Measurements from ENCODE around the gene RIPK4.

RIPK4 gene

DNA sequence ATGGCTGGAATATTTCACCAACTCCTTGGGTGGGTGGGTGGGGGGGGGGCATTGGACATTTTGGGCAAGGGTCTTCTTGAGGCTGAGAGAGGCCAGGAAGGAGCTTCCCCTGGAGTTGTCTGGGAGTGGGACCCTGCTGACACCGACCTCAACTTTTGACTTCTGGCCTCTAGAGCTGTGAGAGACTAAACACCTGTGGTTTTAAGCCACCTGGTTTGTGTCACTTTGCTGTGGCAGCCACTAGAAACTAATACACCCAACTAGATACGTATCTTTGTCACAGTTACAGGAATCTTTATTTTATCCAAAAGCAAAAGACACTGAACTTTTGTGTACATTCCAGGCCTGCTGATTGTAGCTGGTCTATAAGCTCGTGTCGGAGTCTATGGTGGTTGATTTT is 9.9 kb upstream of the RIPK4 start:
- Histone ChIP-seq H3K9me3 (ENCODE audit: low read depth, low read length) (no peaks in the 10 kb centered on the region), H3K27ac (peak overlapping the region; percentile 100), H3K36me3 (ENCODE audit: insufficient read depth, low read length) (no peaks in the 10 kb centered on the region), H3K9ac (ENCODE audit: insufficient read length) (no peak overlapping the region), H3K4me3 (no peak overlapping the region)
- DNase-seq (ENCODE audit: low read depth, low spot score): no peak
- TF ChIP-seq FOXP2 (optimal IDR thresholded peaks at IDR 0.05; ENCODE audit: control extremely low read depth, extremely low read length, insufficient read depth) (no peak), EZH2 (IDR thresholded peaks at IDR 0.05) (no peak), POLR2AphosphoS5 (IDR thresholded peaks at IDR 0.05; ENCODE audit: borderline replicate concordance, low read depth, low read length) (no peak)

DNA sequence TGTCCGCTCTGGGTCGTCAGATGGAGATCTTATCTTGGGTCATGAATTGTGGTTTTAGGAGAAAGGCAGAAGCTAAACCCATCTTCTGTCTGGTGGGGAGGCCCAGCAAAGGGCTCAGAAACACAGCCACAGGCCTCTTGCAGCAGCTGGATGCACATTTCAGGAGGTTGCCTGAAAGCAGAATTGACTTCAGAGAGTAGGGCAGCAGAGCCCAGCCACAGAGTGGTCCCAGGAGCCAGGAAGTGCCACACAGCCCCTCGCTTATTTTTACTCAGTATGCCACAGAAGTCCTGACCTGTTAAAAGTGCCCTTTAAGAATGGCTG is 8.3 kb upstream of the RIPK4 start:
- H3K9me3 ChIP-seq (ENCODE audit: low read depth, low read length): no peaks in the 10 kb centered on the region
- no peak overlapping the region for H3K4me3 ChIP-seq
- H3K9ac ChIP-seq (ENCODE audit: insufficient read length): no peak overlapping the region
- TF ChIP-seq FOXP2 (optimal IDR thresholded peaks at IDR 0.05; ENCODE audit: control extremely low read depth, extremely low read length, insufficient read depth): no peak
- no peak for TF ChIP-seq EZH2 (IDR thresholded peaks at IDR 0.05)
- TF ChIP-seq POLR2AphosphoS5 (IDR thresholded peaks at IDR 0.05; ENCODE audit: borderline replicate concordance, low read depth, low read length): no peak
- peak overlapping the region; percentile 42; the same call in 1 of the 2 replicates for H3K27ac ChIP-seq
- no peaks in the 10 kb centered on the region for H3K36me3 ChIP-seq (ENCODE audit: insufficient read depth, low read length)
- no peak for DNase-seq (ENCODE audit: low read depth, low spot score)

DNA sequence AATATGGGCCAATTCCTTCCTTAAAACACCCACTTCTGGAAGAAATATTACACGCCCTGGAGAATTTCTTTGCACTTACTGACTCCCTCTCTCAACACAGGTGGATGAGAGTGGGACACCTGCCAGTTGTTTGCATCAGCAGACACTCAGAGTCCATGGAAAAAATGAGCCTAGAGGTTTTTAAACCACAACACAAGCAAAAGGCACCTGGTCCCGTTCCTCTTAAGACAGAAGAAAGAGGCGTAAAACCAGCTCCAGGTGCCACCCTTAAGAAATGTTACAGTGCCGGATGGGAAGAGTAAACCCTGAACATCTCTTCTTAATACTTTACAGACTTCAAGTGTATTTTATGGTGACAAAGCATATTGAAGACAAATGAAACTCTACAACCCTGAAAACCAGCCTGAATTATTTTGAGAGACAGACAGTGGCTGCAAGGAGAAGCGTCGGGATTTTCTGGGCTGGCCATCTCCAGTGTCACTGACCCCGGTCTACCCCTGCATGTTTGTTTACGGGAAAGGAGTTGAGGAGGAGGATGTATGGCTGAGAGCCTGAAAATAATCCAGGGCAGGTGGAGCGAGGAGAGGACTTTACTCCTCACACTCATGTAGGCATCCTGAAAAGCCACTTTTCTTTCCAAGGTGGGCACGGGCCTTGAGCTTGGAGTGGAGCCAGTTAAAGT is 7.8 kb upstream of the RIPK4 start:
- Histone ChIP-seq H3K36me3 (ENCODE audit: insufficient read depth, low read length) (no peaks in the 10 kb centered on the region), H3K9me3 (ENCODE audit: low read depth, low read length) (no peaks in the 10 kb centered on the region), H3K4me3 (no peak overlapping the region), H3K27ac (peak overlapping the region; percentile 42; the same call in 1 of the 2 replicates), H3K9ac (ENCODE audit: insufficient read length) (no peak overlapping the region)
- no peak for DNase-seq (ENCODE audit: low read depth, low spot score)
- no peak for TF ChIP-seq FOXP2 (optimal IDR thresholded peaks at IDR 0.05; ENCODE audit: control extremely low read depth, extremely low read length, insufficient read depth)
- TF ChIP-seq EZH2 (IDR thresholded peaks at IDR 0.05): no peak
- TF ChIP-seq POLR2AphosphoS5 (IDR thresholded peaks at IDR 0.05; ENCODE audit: borderline replicate concordance, low read depth, low read length): no peak

DNA sequence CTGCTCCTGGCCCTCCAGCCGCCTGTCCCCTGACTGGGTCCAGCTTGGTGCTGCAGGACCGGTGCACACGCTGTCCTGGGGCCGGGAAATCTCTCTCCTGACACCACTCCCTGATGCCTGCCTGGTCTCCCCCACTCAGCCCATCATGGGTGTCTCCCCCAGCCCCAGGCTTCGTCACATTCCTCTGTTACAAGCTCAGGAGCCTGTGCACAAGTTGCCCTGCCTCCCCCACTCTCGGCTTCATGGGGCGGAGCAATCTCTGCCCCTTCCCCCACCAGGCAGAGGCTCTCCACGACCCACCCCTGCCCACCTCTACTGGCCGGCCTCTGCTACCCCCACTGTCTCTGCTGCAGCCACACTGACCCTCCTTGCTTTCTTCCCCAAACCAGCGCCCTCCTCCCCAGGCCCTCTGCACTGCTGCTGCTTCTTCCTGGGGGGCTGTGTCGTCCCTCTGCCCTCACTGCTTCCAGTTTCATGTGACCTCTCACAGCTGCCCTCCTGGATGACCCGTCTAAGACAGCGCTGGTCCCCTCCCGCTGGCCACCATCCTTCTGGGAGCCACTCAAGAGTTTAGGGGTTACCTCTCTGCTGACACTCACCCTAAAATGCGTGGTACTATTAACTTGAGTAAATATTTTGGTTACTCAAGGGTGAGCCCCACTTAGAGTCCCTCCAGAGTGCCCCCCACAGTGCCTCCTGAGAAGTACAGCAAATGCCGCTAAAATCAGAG is 5.7 kb upstream of the RIPK4 start:
- no peaks in the 10 kb centered on the region for H3K9me3 ChIP-seq (ENCODE audit: low read depth, low read length)
- H3K36me3 ChIP-seq (ENCODE audit: insufficient read depth, low read length): no peaks in the 10 kb centered on the region
- DNase-seq (ENCODE audit: low read depth, low spot score): no peak
- no peak overlapping the region for H3K4me3 ChIP-seq
- H3K9ac ChIP-seq (ENCODE audit: insufficient read length): no peak overlapping the region
- TF ChIP-seq POLR2AphosphoS5 (IDR thresholded peaks at IDR 0.05; ENCODE audit: borderline replicate concordance, low read depth, low read length): no peak
- H3K27ac ChIP-seq: no peak overlapping the region

- H3K4me3 ChIP-seq: no peak overlapping the region
- no peak overlapping the region for H3K9ac ChIP-seq (ENCODE audit: insufficient read length)
- no peaks in the 10 kb centered on the region for H3K9me3 ChIP-seq (ENCODE audit: low read depth, low read length)
- no peak for TF ChIP-seq POLR2AphosphoS5 (IDR thresholded peaks at IDR 0.05; ENCODE audit: borderline replicate concordance, low read depth, low read length)
- TF ChIP-seq EZH2 (IDR thresholded peaks at IDR 0.05): no peak
- no peak for TF ChIP-seq FOXP2 (optimal IDR thresholded peaks at IDR 0.05; ENCODE audit: control extremely low read depth, extremely low read length, insufficient read depth)
- no peak for DNase-seq (ENCODE audit: low read depth, low spot score)
- no peaks in the 10 kb centered on the region for H3K36me3 ChIP-seq (ENCODE audit: insufficient read depth, low read length)
- no peak overlapping the region for H3K27ac ChIP-seq
These were observed 4.7 kb upstream of the RIPK4 start for GRCh38 chr21:41771625-41771945.

GRCh38 chr21:41770901-41771624 is 4.2 kb upstream of the RIPK4 start:
- H3K9ac ChIP-seq (ENCODE audit: insufficient read length): no peak overlapping the region
- no peaks in the 10 kb centered on the region for H3K36me3 ChIP-seq (ENCODE audit: insufficient read depth, low read length)
- H3K4me3 ChIP-seq: no peak overlapping the region
- DNase-seq (ENCODE audit: low read depth, low spot score): no peak
- no peak for TF ChIP-seq EZH2 (IDR thresholded peaks at IDR 0.05)
- TF ChIP-seq POLR2AphosphoS5 (IDR thresholded peaks at IDR 0.05; ENCODE audit: borderline replicate concordance, low read depth, low read length): no peak
- no peak for TF ChIP-seq FOXP2 (optimal IDR thresholded peaks at IDR 0.05; ENCODE audit: control extremely low read depth, extremely low read length, insufficient read depth)
- H3K9me3 ChIP-seq (ENCODE audit: low read depth, low read length): no peaks in the 10 kb centered on the region
- H3K27ac ChIP-seq: no peak overlapping the region

DNA sequence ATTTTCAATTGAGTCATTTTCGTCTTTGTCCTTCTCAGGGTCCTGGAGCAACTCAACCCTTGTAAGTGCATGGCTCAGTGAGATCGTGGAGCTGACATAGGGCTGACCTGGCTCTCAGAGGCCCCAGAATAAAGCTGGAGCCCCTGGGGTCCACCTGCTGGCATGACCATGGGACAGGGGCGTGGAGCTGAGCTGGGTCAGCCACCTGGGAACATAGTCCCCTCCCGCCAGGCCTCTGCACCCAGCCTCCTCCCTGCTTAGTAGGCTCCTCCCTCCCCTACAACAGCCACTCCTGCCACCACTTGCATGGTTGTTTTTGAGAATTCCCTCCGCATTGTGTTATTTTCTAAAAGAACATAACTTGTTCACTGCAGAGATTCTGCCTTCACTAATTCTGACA is 3.1 kb upstream of the RIPK4 start:
- Histone ChIP-seq H3K9ac (ENCODE audit: insufficient read length) (no peak overlapping the region), H3K27ac (no peak overlapping the region), H3K4me3 (no peak overlapping the region), H3K9me3 (ENCODE audit: low read depth, low read length) (no peaks in the 10 kb centered on the region), H3K36me3 (ENCODE audit: insufficient read depth, low read length) (peaks cover 7% of the 10 kb centered on the region; the same call in 1 of the 2 replicates)
- DNase-seq (ENCODE audit: low read depth, low spot score): no peak
- TF ChIP-seq FOXP2 (optimal IDR thresholded peaks at IDR 0.05; ENCODE audit: control extremely low read depth, extremely low read length, insufficient read depth) (no peak), POLR2AphosphoS5 (IDR thresholded peaks at IDR 0.05; ENCODE audit: borderline replicate concordance, low read depth, low read length) (no peak), EZH2 (IDR thresholded peaks at IDR 0.05) (no peak)

DNA sequence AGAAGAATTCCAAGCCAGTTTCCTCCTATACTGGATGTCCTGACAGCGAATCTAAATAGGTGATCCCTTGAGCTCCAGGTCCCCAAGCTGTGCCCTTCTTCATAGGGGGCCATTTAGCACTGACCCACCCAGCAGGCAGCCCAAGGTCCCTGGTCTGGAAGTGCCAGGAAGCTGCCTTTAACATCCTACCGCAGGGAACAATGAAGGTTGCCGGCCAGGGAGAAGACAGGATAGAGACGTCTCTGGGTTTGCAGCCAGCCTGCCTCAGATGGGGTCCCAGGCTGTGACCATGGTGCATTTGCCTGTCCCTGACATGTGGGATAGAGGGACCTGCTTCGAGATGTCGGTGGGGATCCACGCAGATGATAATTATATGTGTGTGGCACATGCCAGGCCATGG is 2.7 kb upstream of the RIPK4 start:
- H3K9me3 ChIP-seq (ENCODE audit: low read depth, low read length): no peaks in the 10 kb centered on the region
- H3K36me3 ChIP-seq (ENCODE audit: insufficient read depth, low read length): peaks cover 7% of the 10 kb centered on the region; the same call in 1 of the 2 replicates
- DNase-seq (ENCODE audit: low read depth, low spot score): no peak
- H3K27ac ChIP-seq: no peak overlapping the region
- no peak overlapping the region for H3K9ac ChIP-seq (ENCODE audit: insufficient read length)
- TF ChIP-seq POLR2AphosphoS5 (IDR thresholded peaks at IDR 0.05; ENCODE audit: borderline replicate concordance, low read depth, low read length) (no peak), EZH2 (IDR thresholded peaks at IDR 0.05) (no peak), FOXP2 (optimal IDR thresholded peaks at IDR 0.05; ENCODE audit: control extremely low read depth, extremely low read length, insufficient read depth) (no peak)
- H3K4me3 ChIP-seq: peak overlapping the region; percentile 92; the same call in 1 of the 2 replicates

All from SK-N-MC (cell line).